NCI-H2196 treated with DMSO at 0.1 percent for 48 hours (cell line): Measurements from ENCODE around the gene PLEKHH2.
A peak's percentile ranks its signal among the peaks of the same experiment; 100 is the strongest.

Experiments
- DNase-seq: peaks from one replicate; lab custom pipeline; 2025; ENCODE audit not compliant: unreplicated experiment; lab: John Stamatoyannopoulos, UW

The PLEKHH2 gene

GRCh38 chr2:43758739-43759138, 121.7 kb downstream of the PLEKHH2 start:
- no peak for DNase-seq

- DNase-seq: no peak
Observed at GRCh38 chr2:43759195-43759594, 122.1 kb downstream of the PLEKHH2 start.

GRCh38 chr2:43762286-43762685, 125.2 kb downstream of the PLEKHH2 start:
- DNase-seq: no peak

GRCh38 chr2:43763091-43763490, 126.0 kb downstream of the PLEKHH2 start:
- no peak for DNase-seq

GRCh38 chr2:43764086-43764705, 127.1 kb downstream of the PLEKHH2 start:
- DNase-seq: no peak

GRCh38 chr2:43766006-43766405, 128.9 kb downstream of the PLEKHH2 start:
- DNase-seq: peak; percentile 14

- DNase-seq: peak; percentile 93
Observed at GRCh38 chr2:43773876-43774613, 137.0 kb downstream of the PLEKHH2 start, which contains the start of gene DYNC2LI1. DYNC2LI1 (plus strand) TSS chr2:43774039; CDS start chr2:43774139, 100 bp downstream.

- DNase-seq: no peak
Observed at GRCh38 chr2:43774617-43775016, 137.6 kb downstream of the PLEKHH2 start.

- no peak for DNase-seq
Observed at GRCh38 chr2:43776324-43776723, 139.3 kb downstream of the PLEKHH2 start.

GRCh38 chr2:43777306-43777926, 140.4 kb downstream of the PLEKHH2 start:
- no peak for DNase-seq

- DNase-seq: no peak
Observed at GRCh38 chr2:43778233-43778632, 141.2 kb downstream of the PLEKHH2 start.

- no peak for DNase-seq
Observed at GRCh38 chr2:43787895-43788294, 150.8 kb downstream of the PLEKHH2 start.

- no peak for DNase-seq
Observed at GRCh38 chr2:43788646-43789045, 151.6 kb downstream of the PLEKHH2 start.

- DNase-seq: no peak
Observed at GRCh38 chr2:43790147-43790546, 153.1 kb downstream of the PLEKHH2 start.

GRCh38 chr2:43791035-43791765, 154.1 kb downstream of the PLEKHH2 start:
- no peak for DNase-seq

- no peak for DNase-seq
Observed at GRCh38 chr2:43792653-43793052, 155.6 kb downstream of the PLEKHH2 start.

- no peak for DNase-seq
Observed at GRCh38 chr2:43794956-43795355, 157.9 kb downstream of the PLEKHH2 start.

GRCh38 chr2:43796206-43796605, 159.1 kb downstream of the PLEKHH2 start:
- no peak for DNase-seq

- DNase-seq: no peak
Observed at GRCh38 chr2:43798300-43798699, 161.2 kb downstream of the PLEKHH2 start.

- no peak for DNase-seq
Observed at GRCh38 chr2:43800894-43801293, 163.8 kb downstream of the PLEKHH2 start.

GRCh38 chr2:43802135-43802534, 165.1 kb downstream of the PLEKHH2 start:
- DNase-seq: no peak
